A673 (cell line): ENCODE measurements around the gene OR52E8. TPM values are rescaled to one million over a fixed set of nuclear protein-coding genes. Genes with fewer than 3 reads are reported as not detected.

Experiments used
- BruUV-seq: library from RNA; stranded (reverse); fragments of 400-500 nt; replicated peaks from 2 replicates; lab custom pipeline; 2021; lab: Mats Ljungman, UMichigan
- CTCF ChIA-PET: fragments of 300-600 bp; sonication (Branson Sonifier 250); formaldehyde crosslinking; loops from one replicate; lab custom pipeline; 2022; ENCODE audit warnings: antibody characterized with exemption; lab: Charles Lee
- POLR2A ChIA-PET: fragments of 300-600 bp; sonication (Branson Sonifier 250); formaldehyde crosslinking; loops from one replicate; lab custom pipeline; 2022; ENCODE audit warnings: antibody characterized with exemption; ENCODE audit not compliant: low non-redundant PET; lab: Charles Lee
- DNase-seq: peaks from one replicate; pipeline ENCODE4 v3.0.0-alpha.2; 2015; ENCODE audit warnings: low spot score
- H3K27ac ChIP-seq: fragments of 200-600 bp; sonication (generic); 2 replicates; pipeline ENCODE4 v1.5.1; 2016; ENCODE audit warnings: mixed run types, low read depth, mild to moderate bottlenecking, mixed read lengths, antibody characterized with exemption, low read length; ENCODE audit not compliant: poor library complexity, severe bottlenecking
- H3K27me3 ChIP-seq: fragments of 200-600 bp; sonication (generic); replicated peaks from 2 replicates; pipeline ENCODE4 v1.6.1; 2017; ENCODE audit warnings: mixed run types, low read depth, mild to moderate bottlenecking, mixed read lengths, antibody characterized with exemption, low read length; ENCODE audit not compliant: insufficient read depth, poor library complexity
- H3K36me3 ChIP-seq: fragments of 200-600 bp; sonication (generic); 2 replicates; pipeline ENCODE4 v1.6.1; 2016; ENCODE audit warnings: mixed run types, mild to moderate bottlenecking, mixed read lengths, antibody characterized with exemption, low read length; ENCODE audit not compliant: insufficient read depth, poor library complexity, severe bottlenecking
- H3K4me1 ChIP-seq: fragments of 200-600 bp; sonication (generic); 2 replicates; pipeline ENCODE4 v1.6.1; 2017; ENCODE audit warnings: mixed run types, mild to moderate bottlenecking, mixed read lengths, antibody characterized with exemption, low read length; ENCODE audit not compliant: insufficient read depth, poor library complexity, severe bottlenecking
- H3K4me3 ChIP-seq: fragments of 200-600 bp; sonication (generic); 2 replicates; pipeline ENCODE4 v1.5.1; 2016; ENCODE audit warnings: low read depth, mixed run types, mild to moderate bottlenecking, mixed read lengths, low read length; ENCODE audit not compliant: poor library complexity, severe bottlenecking
- H3K9me3 ChIP-seq: fragments of 200-600 bp; sonication (generic); 2 replicates; pipeline ENCODE4 v1.6.1; 2016; ENCODE audit warnings: mixed run types, low read depth, mild to moderate bottlenecking, mixed read lengths, antibody characterized with exemption, low read length; ENCODE audit not compliant: poor library complexity, severe bottlenecking
- CTCF ChIP-seq: fragments of 300-800, 200-600 bp; sonication (generic); conservative IDR thresholded peaks from 2 replicates; pipeline ENCODE4 v1.5.1; 2017; ENCODE audit warnings: low read depth, mild to moderate bottlenecking, antibody characterized with exemption, low read length, moderate library complexity, mixed read lengths
- EZH2 ChIP-seq: fragments of 200-600 bp; sonication (generic); IDR thresholded peaks from 2 replicates; pipeline ENCODE4 v1.6.1; 2017; ENCODE audit warnings: borderline replicate concordance, low read depth, mild to moderate bottlenecking, mixed read lengths, antibody characterized with exemption, low read length; ENCODE audit not compliant: poor library complexity, severe bottlenecking
- intact Hi-C: fragments of 100-400 bp; cut with micrococcal nuclease; formaldehyde crosslinking; loops from one replicate; pipeline ENCODE4 v1.10.0; 2022; ENCODE audit not compliant: unreplicated experiment
- total RNA-seq: library from RNA; stranded (reverse); gene quantifications from 2 replicates; pipeline ENCODE4 v1.2.3, GENCODE V29; 2021

OR52E8 gene
- total RNA-seq, 1 experiment from 2014 or later = not detected

- no peak overlapping the region for H3K27ac ChIP-seq
- TF ChIP-seq EZH2 (no peak), CTCF (no peak)
- H3K27me3 ChIP-seq = no peaks in the 10 kb centered on the region
- CTCF ChIA-PET = no interaction called here
- H3K36me3 ChIP-seq = no peaks in the 10 kb centered on the region
- BruUV-seq = no TSS peak
- intact Hi-C loops = loop anchor here (10.0 kb wide), 1 partner anchor 757 kb away; no protein-coding TSS in a partner anchor
- no peaks in the 10 kb centered on the region for H3K4me1 ChIP-seq
- DNase-seq = no peak
- POLR2A ChIA-PET = no interaction called here
- H3K4me3 ChIP-seq = no peak overlapping the region
- no peaks in the 10 kb centered on the region for H3K9me3 ChIP-seq
Measured at GRCh38 chr11:5881756-5882155, 24.3 kb upstream of the OR52E8 start.

GRCh38 chr11:5880329-5880728, 22.8 kb upstream of the OR52E8 start, which contains the start of gene OR52E4:
OR52E4 (plus strand) TSS chr11:5880629; CDS start chr11:5884293, 3,664 bp downstream.
- TF ChIP-seq CTCF (no peak), EZH2 (no peak)
- ChIA-PET CTCF (no interaction called here), POLR2A (no interaction called here)
- no peaks in the 10 kb centered on the region for H3K27me3 ChIP-seq
- H3K4me1 ChIP-seq = no peaks in the 10 kb centered on the region
- no TSS peak for BruUV-seq
- H3K4me3 ChIP-seq = no peak within 1 kb of the TSS
- no peaks in the 10 kb centered on the region for H3K9me3 ChIP-seq
- H3K27ac ChIP-seq = no peak within 1 kb of the TSS
- intact Hi-C loops = loop anchor here (10.0 kb wide), 1 partner anchor 756 kb away; no protein-coding TSS in a partner anchor
- DNase-seq = no peak
- no peaks in the 10 kb centered on the region for H3K36me3 ChIP-seq

GRCh38 chr11:5878564-5878963, 21.1 kb upstream of the OR52E8 start:
- BruUV-seq = no TSS peak
- intact Hi-C loops = no loop called here
- Histone ChIP-seq H3K36me3 (no peaks in the 10 kb centered on the region), H3K27me3 (no peaks in the 10 kb centered on the region), H3K4me1 (no peaks in the 10 kb centered on the region), H3K4me3 (no peak overlapping the region), H3K9me3 (no peaks in the 10 kb centered on the region), H3K27ac (no peak overlapping the region)
- CTCF ChIA-PET = interaction anchor here (0.6 kb wide), 1 partner anchor 485 kb away, joined by 3 read pairs; no protein-coding TSS in a partner anchor
- DNase-seq = no peak
- POLR2A ChIA-PET = no interaction called here
- TF ChIP-seq EZH2 = no peak

- ChIA-PET CTCF (no interaction called here), POLR2A (no interaction called here)
- no peaks in the 10 kb centered on the region for H3K27me3 ChIP-seq
- DNase-seq = no peak
- no peak overlapping the region for H3K4me3 ChIP-seq
- H3K9me3 ChIP-seq = no peaks in the 10 kb centered on the region
- TF ChIP-seq EZH2 (no peak), CTCF (no peak)
- intact Hi-C loops = no loop called here
- no TSS peak for BruUV-seq
- H3K36me3 ChIP-seq = no peaks in the 10 kb centered on the region
- no peaks in the 10 kb centered on the region for H3K4me1 ChIP-seq
- H3K27ac ChIP-seq = no peak overlapping the region
Measured at GRCh38 chr11:5865826-5866225, 8.3 kb upstream of the OR52E8 start.
